Heart right ventricle (tissue), 16 donors: Measurements from ENCODE around the gene CORO2B. TPM values are rescaled to one million over a fixed set of nuclear protein-coding genes. Genes with fewer than 3 reads are reported as not detected.

ENCODE experiments used
- ATAC-seq, 8 donors: fragments of 200-7000 bp; cut with Tn5 transposase; one replicate each; pipeline ENCODE4 v1.9.1; 2020; ENCODE audit warnings: mild to moderate bottlenecking in 8 of 8, moderate library complexity in 8 of 8, moderate number of reproducible peaks in 1 of 8
- DNase-seq, 2 donors: peaks; one replicate each; pipeline ENCODE4 v3.0.0-alpha.2; 2020
- H3K27ac ChIP-seq, 10 donors: fragments of 200-600 bp; sonication (generic) in 2 of 10; one replicate each; pipeline versions ENCODE4 v1.5.0 to v1.8.0; 2020 to 2022; ENCODE audit warnings: mild to moderate bottlenecking in 3 of 10
- H3K27me3 ChIP-seq, 7 donors: fragments of 200-600 bp; one replicate each; pipeline ENCODE4 v1.8.0; 2021 to 2022; ENCODE audit warnings: mild to moderate bottlenecking in 2 of 7
- H3K36me3 ChIP-seq, 9 donors: fragments of 200-600 bp; sonication (generic) in 1 of 9; one replicate each; pipeline versions ENCODE4 v1.5.0 to v1.8.0; 2020 to 2022; ENCODE audit warnings: mild to moderate bottlenecking in 2 of 9
- H3K4me1 ChIP-seq, 9 donors: fragments of 200-600 bp; sonication (generic) in 1 of 9; one replicate each; pipeline versions ENCODE4 v1.5.0 to v1.8.0; 2020 to 2022; ENCODE audit warnings: mild to moderate bottlenecking in 4 of 9
- H3K4me3 ChIP-seq, 10 donors: fragments of 200-600 bp; sonication (generic) in 2 of 10; one replicate each; pipeline versions ENCODE4 v1.5.0 to v1.8.0; 2020 to 2022; ENCODE audit warnings: mild to moderate bottlenecking in 7 of 10, moderate library complexity in 2 of 10
- H3K9me3 ChIP-seq, 11 donors: fragments of 200-600 bp in 10 of 11; sonication (generic) in 2 of 11; one replicate each; pipeline versions ENCODE4 v1.5.0 to v1.8.0; 2013 to 2022; ENCODE audit warnings: mild to moderate bottlenecking in 2 of 11, control low read depth in 1 of 11, moderate library complexity in 1 of 11
- CTCF ChIP-seq, 9 donors: fragments of 200-600 bp; sonication (generic) in 2 of 9; IDR thresholded peaks; one replicate each; pipeline versions ENCODE4 v1.5.0 to v1.8.0; 2021 to 2022; ENCODE audit warnings: antibody characterized with exemption in 9 of 9, mild to moderate bottlenecking in 5 of 9, moderate library complexity in 1 of 9
- WGBS, 2 donors: extraction: QIAGEN DNeasy Blood & Tissue Kit; methylation state at CpG; one replicate each; pipeline ENCODE4 v1.1.7; 2013; ENCODE audit warnings: inconsistent platforms in 1 of 2; 5-methylcytosine and 5-hydroxymethylcytosine counted together
- intact Hi-C, 10 donors: fragments of 100-400 bp; cut with DNase I; formaldehyde crosslinking; loops; one replicate each; pipeline versions ENCODE4 v1.11.1 to v1.14.2; 2022
- polyA plus RNA-seq, 2 donors: library from polyadenylated mRNA; stranded (reverse); fragments of 200-250 nt; gene quantifications; one replicate each; pipeline ENCODE4 v1.2.3, GENCODE V29; 2013
- total RNA-seq, 10 donors: library from RNA; stranded (reverse); fragmentation: NEBNext Ultra II Directional in 3 of 10; extraction: Animal tissue kit (Norgen Biotek cat#: 25700) in 3 of 10; gene quantifications; one replicate each; pipeline versions ENCODE4 v1.2.1 to v1.2.4, GENCODE V29; 2021 to 2023
- donor health status: Arrhythmogenic right ventricular cardiomyopathy.
- donor health status: ischemic (EF 13 %, LVEDD 7.1; RV severe dilation, severe dysfunction).
- donor health status: healthy with polysubstance abuse.
- donor health status: DM: no; HTN: yes; CAD: no.
- donor health status: DM: no; HTN: no; CAD: no.
- donor health status: ischemic (EF 25% LVEDD 6.9; RV normal size, moderate dysfunction).
- donor health status: ischemic (EF 25% LVEDD 5.7; RV mildly dilated, moderate dysfunction).
- donor health status: healthy.
- donor health status: DM: yes; HTN: yes; CAD: no.
- donor health status: Ischemic cardiomyopathy.
- donor health status: ischemic (EF 35%, LVEDD 5.7; RV mildly dilated, moderate dysfunction).
- donor health status: nonischemic (EF 11% LVEDD 7.7; RV severe dilation, severe dysfunction).
- donor health status: DM: yes; HTN: yes; CAD: no.
- donor health status: PGD.
- donor health status: ischemic (EF 29% LVEDD 5.4; RV normal size, mild dysfunction).
- donor health status: nonischemic (EF 23%, LVEDD 6.1; RV moderate dilation, normal function).

The CORO2B gene
- total and polyA plus RNA-seq, 12 donors = 2.6 to 8.1 (median 4.5) TPM

- no peak for DNase-seq
- no peak for TF ChIP-seq CTCF (IDR thresholded peaks at IDR 0.05)
- Histone ChIP-seq H3K9me3 (peaks cover 0 to 7% (median 0%) of the 10 kb centered on the region in 11 donors), H3K4me3 (no peak overlapping the region), H3K27ac (no peak overlapping the region), H3K4me1 (peaks cover under 1 to 13% (median 8%) of the 10 kb centered on the region in 9 donors), H3K36me3 (no peaks in the 10 kb centered on the region), H3K27me3 (no peaks in the 10 kb centered on the region)
- WGBS, 2 donors = 65 to 73% methylated on average over 11 of the region's 11 CpGs
- intact Hi-C loops = no loop called here
- no peak for ATAC-seq
Measured at GRCh38 chr15:68668926-68669600, 90.3 kb downstream of the CORO2B start.

GRCh38 chr15:68672251-68672650 is 93.5 kb downstream of the CORO2B start:
- Histone ChIP-seq H3K4me3 (no peak overlapping the region), H3K27me3 (no peaks in the 10 kb centered on the region), H3K4me1 (peaks cover 4 to 28% (median 23%) of the 10 kb centered on the region in 9 donors), H3K36me3 (no peaks in the 10 kb centered on the region), H3K27ac (no peak overlapping the region), H3K9me3 (peaks cover 0 to 7% (median 0%) of the 10 kb centered on the region in 11 donors)
- DNase-seq (no peak), ATAC-seq (no peak)
- intact Hi-C loops = loop anchor here (2.0 to 10.0 kb wide), 8 partner anchors 80 to 420 kb away; partner anchors contain the start of gene CORO2B (in 7 of the 10)
- TF ChIP-seq CTCF (IDR thresholded peaks at IDR 0.05) = no peak
- WGBS, 2 donors = 67 to 80% methylated on average over 4 of the region's 4 CpGs

GRCh38 chr15:68672781-68673205 is 94.0 kb downstream of the CORO2B start:
- H3K27me3 ChIP-seq = no peaks in the 10 kb centered on the region
- no peak overlapping the region for H3K4me3 ChIP-seq
- intact Hi-C loops = loop anchor here (2.0 to 10.0 kb wide), 8 partner anchors 80 to 420 kb away; partner anchors contain the start of gene CORO2B (in 7 of the 10)
- H3K27ac ChIP-seq = no peak overlapping the region
- WGBS, 2 donors = 82% methylated on average over 4 of the region's 4 CpGs
- no peaks in the 10 kb centered on the region for H3K36me3 ChIP-seq
- DNase-seq (no peak), ATAC-seq (peak in 1 of 8 donors; percentile 29)
- peaks cover 0 to 7% (median 0%) of the 10 kb centered on the region in 11 donors for H3K9me3 ChIP-seq
- H3K4me1 ChIP-seq = peaks cover 4 to 28% (median 23%) of the 10 kb centered on the region in 9 donors
- peak in 5 of 9 donors; percentile 11 to 32 (median 24) for TF ChIP-seq CTCF (IDR thresholded peaks at IDR 0.05)

- Histone ChIP-seq H3K27me3 (no peaks in the 10 kb centered on the region), H3K9me3 (peaks cover 0 to 7% (median 0%) of the 10 kb centered on the region in 11 donors), H3K4me3 (no peak overlapping the region), H3K27ac (peak overlapping the region in 2 of 10 donors; percentile 2 to 34), H3K36me3 (no peaks in the 10 kb centered on the region), H3K4me1 (peaks cover 4 to 27% (median 19%) of the 10 kb centered on the region in 9 donors)
- ATAC-seq (peak in 1 of 8 donors; percentile 11), DNase-seq (no peak)
- intact Hi-C loops = loop anchor here in 9 of 10 donors (1.0 to 10.0 kb wide), 11 partner anchors 77 to 423 kb away; partner anchors contain the start of gene CORO2B (in 8 of the 9)
- no peak for TF ChIP-seq CTCF (IDR thresholded peaks at IDR 0.05)
- 52 to 65% methylated on average over 5 of the region's 5 CpGs for WGBS, 2 donors
Measured at GRCh38 chr15:68674975-68675374, 96.2 kb downstream of the CORO2B start.
